GM10266 (cell line): ENCODE data around the gene SPHKAP.
"Not testable (repeated sequence)": the region's sequence is repeated elsewhere in the genome, so short reads cannot be mapped to it uniquely, and the experiment has no call there.

Experiments
- DNase-seq: peaks from one replicate; pipeline ENCODE4 v3.0.0; 2012; ENCODE audit errors: extremely low spot score
- CTCF ChIP-seq: IDR thresholded peaks from 2 replicates; pipeline ENCODE4 v1.5.1; 2012; ENCODE audit warnings: mild to moderate bottlenecking, low read depth; ENCODE audit not compliant: control insufficient read depth, insufficient read depth; ENCODE audit errors: missing control alignments

Gene SPHKAP

GRCh38 chr2:228181098-228182019, at the start of gene SPHKAP:
Gene SPHKAP, minus strand, starts transcription at chr2:228181687. Its CDS starts 89 bp downstream, at chr2:228181598.
- no peak for TF ChIP-seq CTCF
- DNase-seq: no peak

GRCh38 chr2:228227466-228227865, 46.0 kb upstream of the SPHKAP start:
- DNase-seq: no peak
- TF ChIP-seq CTCF: no peak

- no peak for TF ChIP-seq CTCF
- no peak for DNase-seq
Observed at GRCh38 chr2:228224410-228224809, 42.9 kb upstream of the SPHKAP start.

GRCh38 chr2:228218593-228218992, 37.1 kb upstream of the SPHKAP start:
- not testable (repeated sequence) for DNase-seq

- DNase-seq: no peak
- no peak for TF ChIP-seq CTCF
Observed at GRCh38 chr2:228197504-228197903, 16.0 kb upstream of the SPHKAP start.

GRCh38 chr2:228180181-228181097, 1.0 kb downstream of the SPHKAP start:
- no peak for DNase-seq
- TF ChIP-seq CTCF: no peak

- no peak for TF ChIP-seq CTCF
- no peak for DNase-seq
Observed at GRCh38 chr2:228167290-228167689, 14.2 kb downstream of the SPHKAP start.
